DOHH2 (cell line): ENCODE measurements around the gene CXorf66.
"Not testable (repeated sequence)": the region's sequence is repeated elsewhere in the genome, so short reads cannot be mapped to it uniquely, and the experiment has no call there.

Experiments used
- H3F3A ChIP-seq: fragments of 200-600 bp; sonication (generic), shearing (Covaris generic); 2 replicates; pipeline ENCODE4 v1.6.0; 2016; ENCODE audit warnings: antibody characterized with exemption, mild to moderate bottlenecking; ENCODE audit not compliant: control insufficient read depth, insufficient read depth
- H3K27ac ChIP-seq: fragments of 200-600 bp; sonication (generic); 2 replicates; pipeline ENCODE4 v1.5.1; 2014; ENCODE audit warnings: low read depth, mild to moderate bottlenecking, low read length, moderate library complexity
- H3K27me3 ChIP-seq: fragments of 200-600 bp; sonication (generic); 2 replicates; pipeline ENCODE4 v1.6.1; 2014; ENCODE audit warnings: mild to moderate bottlenecking, low read length, mixed read lengths; ENCODE audit not compliant: control insufficient read depth
- H3K36me3 ChIP-seq: fragments of 200-600 bp; sonication (generic); 2 replicates; pipeline ENCODE4 v1.6.1; 2014; ENCODE audit warnings: mild to moderate bottlenecking, low read length, moderate library complexity, mixed read lengths; ENCODE audit not compliant: control insufficient read depth
- H3K4me1 ChIP-seq: fragments of 200-600 bp; sonication (generic); 2 replicates; pipeline ENCODE4 v1.6.1; 2014; ENCODE audit warnings: mild to moderate bottlenecking, low read length, mixed read lengths; ENCODE audit not compliant: control insufficient read depth
- H3K4me2 ChIP-seq: fragments of 200-600 bp; sonication (generic); 2 replicates; pipeline ENCODE4 v1.6.0; 2014; ENCODE audit warnings: mild to moderate bottlenecking, low read length, moderate library complexity
- H3K4me3 ChIP-seq: fragments of 200-600 bp; sonication (generic); 2 replicates; pipeline ENCODE4 v1.5.1; 2014; ENCODE audit warnings: mild to moderate bottlenecking, low read length, mixed read lengths
- H3K79me2 ChIP-seq: fragments of 200-600 bp; sonication (generic); 2 replicates; pipeline ENCODE4 v1.6.1; 2014; ENCODE audit warnings: mild to moderate bottlenecking, low read length, mixed read lengths; ENCODE audit not compliant: control insufficient read depth
- H3K9me2 ChIP-seq: fragments of 200-600 bp; sonication (generic); replicated peaks from 2 replicates; pipeline ENCODE4 v1.6.1; 2014; ENCODE audit warnings: mild to moderate bottlenecking, low read length, mixed read lengths; ENCODE audit not compliant: control insufficient read depth
- H3K9me3 ChIP-seq: fragments of 200-600 bp; sonication (generic); 2 replicates; pipeline ENCODE4 v1.6.1; 2014; ENCODE audit warnings: antibody characterized with exemption, low read length, mixed read lengths; ENCODE audit not compliant: control insufficient read depth, insufficient read depth
- H4K20me1 ChIP-seq: fragments of 200-600 bp; sonication (generic); 2 replicates; pipeline ENCODE4 v1.6.0; 2014; ENCODE audit warnings: low read depth, mild to moderate bottlenecking, antibody characterized with exemption, low read length, moderate library complexity; ENCODE audit not compliant: control insufficient read depth, insufficient read depth
- CTCF ChIP-seq: fragments of 200-600 bp; sonication (generic); IDR thresholded peaks from one replicate; pipeline ENCODE4 v1.5.1; 2014; ENCODE audit warnings: antibody characterized with exemption, mild to moderate bottlenecking, low read depth, low read length; ENCODE audit not compliant: poor library complexity, severe bottlenecking
- EZH2phosphoT487 ChIP-seq: fragments of 200-600 bp; sonication (generic); IDR thresholded peaks from 2 replicates; pipeline ENCODE4 v1.6.1; 2017; ENCODE audit warnings: borderline replicate concordance, mild to moderate bottlenecking, antibody characterized with exemption, low read length, moderate library complexity, mixed read lengths

CXorf66 gene

GRCh38 chrX:139924696-139925095 lies 40.6 kb downstream of the CXorf66 start:
- Histone ChIP-seq H3K4me3 (no peak overlapping the region), H3F3A (no peaks in the 10 kb centered on the region), H3K27ac (no peak overlapping the region), H4K20me1 (no peaks in the 10 kb centered on the region), H3K27me3 (no peaks in the 10 kb centered on the region), H3K9me3 (no peaks in the 10 kb centered on the region), H3K9me2 (no peaks in the 10 kb centered on the region), H3K79me2 (peaks cover 60% of the 10 kb centered on the region), H3K36me3 (no peaks in the 10 kb centered on the region), H3K4me2 (no peak overlapping the region), H3K4me1 (peaks cover 1% of the 10 kb centered on the region)
- TF ChIP-seq EZH2phosphoT487 (no peak), CTCF (no peak)

DNA sequence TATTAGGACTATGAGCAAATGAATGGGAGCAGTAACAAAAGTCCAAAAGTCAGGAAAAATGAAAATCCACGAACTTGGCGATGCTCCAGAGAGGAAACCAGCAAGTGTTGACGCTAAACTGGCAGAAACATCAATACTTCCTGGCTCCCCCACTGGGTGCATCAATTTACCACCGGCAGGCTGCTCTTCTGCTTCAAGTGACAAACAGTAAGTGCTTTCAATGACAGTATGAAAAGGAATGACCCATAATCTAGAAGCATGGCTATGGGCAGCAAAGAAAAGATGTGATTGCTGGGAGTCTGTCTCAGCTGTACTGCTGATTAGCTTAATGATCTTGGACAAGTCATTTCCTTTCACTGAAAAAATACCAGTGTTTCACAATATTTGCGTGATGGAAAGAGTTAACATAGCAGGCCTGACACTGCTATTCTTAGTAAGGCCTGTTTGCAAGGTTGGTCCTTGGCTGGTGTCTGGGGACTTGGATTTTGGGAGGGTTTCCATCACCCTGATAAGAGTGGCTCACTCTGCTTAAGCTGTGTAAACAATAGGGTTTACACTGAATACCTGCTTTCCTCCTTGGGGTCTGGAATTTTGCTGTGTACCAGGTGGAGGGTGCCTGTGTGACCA lies 41.1 kb downstream of the CXorf66 start:
- no peaks in the 10 kb centered on the region for H4K20me1 ChIP-seq
- no peaks in the 10 kb centered on the region for H3K27me3 ChIP-seq
- no peak overlapping the region for H3K4me2 ChIP-seq
- H3F3A ChIP-seq, result no peaks in the 10 kb centered on the region
- H3K9me3 ChIP-seq, result no peaks in the 10 kb centered on the region
- no peak overlapping the region for H3K4me3 ChIP-seq
- no peaks in the 10 kb centered on the region for H3K9me2 ChIP-seq
- H3K27ac ChIP-seq, result no peak overlapping the region
- H3K79me2 ChIP-seq, result peaks cover 54% of the 10 kb centered on the region
- TF ChIP-seq EZH2phosphoT487 (no peak), CTCF (no peak)
- H3K36me3 ChIP-seq, result no peaks in the 10 kb centered on the region
- no peaks in the 10 kb centered on the region for H3K4me1 ChIP-seq

GRCh38 chrX:139921142-139921541 lies 44.2 kb downstream of the CXorf66 start:
- H3K4me2 ChIP-seq, H3K9me3 ChIP-seq, H3K4me3 ChIP-seq, H3K9me2 ChIP-seq, H3F3A ChIP-seq, H4K20me1 ChIP-seq, H3K27ac ChIP-seq, H3K27me3 ChIP-seq, H3K4me1 ChIP-seq, H3K36me3 ChIP-seq: not testable (repeated sequence)
- H3K79me2 ChIP-seq, result peaks cover 41% of the 10 kb centered on the region

DNA sequence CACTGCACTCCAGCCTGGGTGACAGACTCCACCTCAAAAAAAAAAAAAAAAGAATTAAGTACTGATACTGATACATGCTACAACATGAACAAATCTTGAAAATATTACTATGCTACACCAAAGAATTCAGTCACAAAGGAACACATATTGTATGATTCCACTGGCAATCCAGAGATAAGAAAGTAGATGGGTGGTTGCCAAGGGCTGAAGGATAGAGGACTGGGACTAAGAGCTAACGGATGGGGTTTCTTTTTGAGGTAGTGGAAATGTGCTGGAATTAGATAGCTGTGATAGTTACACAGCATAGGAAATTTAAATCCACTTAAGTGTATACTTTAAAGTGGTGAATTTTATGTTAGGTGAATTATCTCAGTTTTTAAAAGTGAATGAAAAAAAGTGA lies 45.0 kb downstream of the CXorf66 start:
- peaks cover 33% of the 10 kb centered on the region for H3K79me2 ChIP-seq
- no peak for TF ChIP-seq EZH2phosphoT487
- TF ChIP-seq CTCF, result no peak

More for the DNA sequence above, 45.0 kb downstream of the CXorf66 start:
- H3F3A ChIP-seq, result no peaks in the 10 kb centered on the region
- no peaks in the 10 kb centered on the region for H4K20me1 ChIP-seq
- H3K9me2 ChIP-seq, result no peaks in the 10 kb centered on the region
- H3K27me3 ChIP-seq, result no peaks in the 10 kb centered on the region
- H3K27ac ChIP-seq, result no peak overlapping the region
- H3K36me3 ChIP-seq, result no peaks in the 10 kb centered on the region
- H3K4me3 ChIP-seq, result no peak overlapping the region
- no peak overlapping the region for H3K4me2 ChIP-seq
- no peaks in the 10 kb centered on the region for H3K9me3 ChIP-seq
- peaks cover 7% of the 10 kb centered on the region for H3K4me1 ChIP-seq
